Fibroblast of lung (primary cell): ENCODE measurements around the gene TIMM29.

Experiments
- CTCF ChIP-seq, 2 donors: IDR thresholded peaks in 1 of 2; conservative IDR thresholded peaks in 1 of 2; 1 replicate in 1 of 2; 2 replicates in 1 of 2; pipeline ENCODE4 v1.5.1; 2011 to 2012; ENCODE audit warnings: low read length in 2 of 2, control low read depth in 1 of 2, inconsistent platforms in 1 of 2, low read depth in 1 of 2, mild to moderate bottlenecking in 1 of 2
- EZH2 ChIP-seq: IDR thresholded peaks from 2 replicates; pipeline ENCODE4 v1.5.1; 2012; ENCODE audit warnings: low read length, control low read depth, mild to moderate bottlenecking; ENCODE audit errors: missing control alignments

GRCh38 chr19:10892256-10892655 lies 36.4 kb upstream of the TIMM29 start:
- no peak for TF ChIP-seq CTCF (conservative IDR thresholded peaks at IDR 0.05 in 1 of 2, IDR thresholded peaks at IDR 0.05 in 1 of 2; ENCODE audit: low read depth in 1 of 2, low read length in 2 of 2)
- TF ChIP-seq EZH2: no peak
